ENCODE results near the gene DSTN. TPM values are rescaled to one million over a fixed set of nuclear protein-coding genes. Genes with fewer than 3 reads are reported as not detected.

The DSTN gene
- total RNA-seq, 4 donors from 2014 or later: 79.2 to 128 (median 88.5) TPM

DNA sequence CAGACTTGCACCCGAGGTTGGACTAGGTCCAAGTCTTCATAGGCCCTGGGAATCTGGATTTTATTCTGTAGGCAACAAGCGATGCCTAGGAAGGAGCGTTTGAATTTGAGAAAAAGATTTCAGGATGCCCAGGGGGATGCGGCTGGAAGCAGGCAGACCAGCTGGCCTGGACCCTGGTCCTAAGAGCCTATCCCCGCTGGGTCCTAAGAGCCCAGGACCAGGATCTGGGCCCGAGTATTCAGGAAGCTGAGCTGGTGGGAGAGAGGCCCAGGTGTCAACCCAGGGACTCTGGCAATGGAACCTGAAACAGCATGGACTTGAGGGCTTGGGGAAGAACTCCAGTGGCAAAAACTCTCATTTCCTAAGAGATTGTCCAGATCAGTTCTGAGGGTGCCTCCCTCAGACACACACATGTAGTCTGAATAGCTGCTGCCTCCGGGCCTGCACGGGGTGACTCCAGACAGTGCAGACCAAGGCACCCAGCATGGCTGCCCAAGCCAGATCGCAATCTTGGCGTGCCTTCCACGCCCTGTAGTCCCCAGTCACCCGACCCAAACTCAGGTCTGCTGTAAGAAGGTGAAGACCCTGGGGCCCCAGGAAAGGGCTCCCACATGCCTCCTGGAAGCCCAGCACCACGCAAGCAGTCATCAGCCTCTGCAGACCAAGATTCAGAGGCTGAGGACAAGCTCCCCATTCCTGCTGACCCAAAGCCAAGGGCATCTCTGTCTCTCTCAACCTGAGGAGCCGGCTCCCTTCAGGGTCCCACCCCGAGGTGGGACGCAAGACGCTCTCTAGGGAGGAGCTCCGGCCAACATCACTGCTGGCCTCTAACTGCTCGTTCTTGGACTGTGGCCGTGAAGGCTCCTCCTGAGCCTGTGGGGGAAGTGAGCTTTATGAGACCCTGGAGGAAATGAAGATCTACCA, 77.8 kb downstream of the DSTN start:
- intact Hi-C loops (cut with DNase I; ENCODE audit: low total_unique reads) (no loop called here), in situ Hi-C loops (cut with MboI; ENCODE audit: low sequenced_read_pairs in 4 of 4) (no loop called here)
- H3K36me3 ChIP-seq: no peaks in the 10 kb centered on the region
- DNase-seq (peak in 1 of 2 donors; percentile 11), ATAC-seq (no peak)
- peaks cover 50 to 55% of the 10 kb centered on the region in 2 donors for H3K4me1 ChIP-seq
- H3K4me3 ChIP-seq: no peak overlapping the region
- no peaks in the 10 kb centered on the region for H3K27me3 ChIP-seq
- H3K27ac ChIP-seq: peak overlapping the region in 2 of 4 donors; percentile 33 to 44
- H3K9me3 ChIP-seq: no peaks in the 10 kb centered on the region
- TF ChIP-seq, protein P1, sequence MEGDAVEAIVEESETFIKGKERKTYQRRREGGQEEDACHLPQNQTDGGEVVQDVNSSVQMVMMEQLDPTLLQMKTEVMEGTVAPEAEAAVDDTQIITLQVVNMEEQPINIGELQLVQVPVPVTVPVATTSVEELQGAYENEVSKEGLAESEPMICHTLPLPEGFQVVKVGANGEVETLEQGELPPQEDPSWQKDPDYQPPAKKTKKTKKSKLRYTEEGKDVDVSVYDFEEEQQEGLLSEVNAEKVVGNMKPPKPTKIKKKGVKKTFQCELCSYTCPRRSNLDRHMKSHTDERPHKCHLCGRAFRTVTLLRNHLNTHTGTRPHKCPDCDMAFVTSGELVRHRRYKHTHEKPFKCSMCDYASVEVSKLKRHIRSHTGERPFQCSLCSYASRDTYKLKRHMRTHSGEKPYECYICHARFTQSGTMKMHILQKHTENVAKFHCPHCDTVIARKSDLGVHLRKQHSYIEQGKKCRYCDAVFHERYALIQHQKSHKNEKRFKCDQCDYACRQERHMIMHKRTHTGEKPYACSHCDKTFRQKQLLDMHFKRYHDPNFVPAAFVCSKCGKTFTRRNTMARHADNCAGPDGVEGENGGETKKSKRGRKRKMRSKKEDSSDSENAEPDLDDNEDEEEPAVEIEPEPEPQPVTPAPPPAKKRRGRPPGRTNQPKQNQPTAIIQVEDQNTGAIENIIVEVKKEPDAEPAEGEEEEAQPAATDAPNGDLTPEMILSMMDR (IDR thresholded peaks at IDR 0.05 in 4 of 5, conservative IDR thresholded peaks at IDR 0.05 in 1 of 5): no peak
- TF ChIP-seq POLR2A (IDR thresholded peaks at IDR 0.05): no peak

DNA sequence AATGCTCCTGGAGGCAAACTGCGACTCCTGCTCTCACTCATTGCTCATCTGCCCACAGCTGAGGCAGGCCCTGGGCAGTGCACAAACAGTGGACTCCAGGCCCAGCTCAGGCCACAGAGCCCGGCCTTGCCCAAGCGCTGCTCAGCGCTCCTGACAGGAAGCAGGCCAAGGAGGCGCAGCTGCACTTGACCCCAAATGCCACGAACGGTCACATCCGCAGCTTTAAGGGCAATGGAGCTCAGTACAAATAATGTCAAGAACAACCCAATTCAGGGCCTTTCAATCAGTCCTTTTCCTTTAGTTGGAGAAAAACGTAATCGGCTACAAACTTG, 78.4 kb downstream of the DSTN start:
- Histone ChIP-seq H3K36me3 (no peaks in the 10 kb centered on the region), H3K4me3 (no peak overlapping the region), H3K4me1 (peaks cover 43 to 49% of the 10 kb centered on the region in 2 donors), H3K27ac (peak overlapping the region in 1 of 4 donors; percentile 44), H3K9me3 (no peaks in the 10 kb centered on the region), H3K27me3 (no peaks in the 10 kb centered on the region)
- intact Hi-C loops (cut with DNase I; ENCODE audit: low total_unique reads) (no loop called here), in situ Hi-C loops (cut with MboI; ENCODE audit: low sequenced_read_pairs in 4 of 4) (no loop called here)
- no peak for TF ChIP-seq POLR2A (IDR thresholded peaks at IDR 0.05)
- TF ChIP-seq, protein P1 (IDR thresholded peaks at IDR 0.05 in 4 of 5, conservative IDR thresholded peaks at IDR 0.05 in 1 of 5): no peak
- ATAC-seq (no peak), DNase-seq (no peak)

DNA sequence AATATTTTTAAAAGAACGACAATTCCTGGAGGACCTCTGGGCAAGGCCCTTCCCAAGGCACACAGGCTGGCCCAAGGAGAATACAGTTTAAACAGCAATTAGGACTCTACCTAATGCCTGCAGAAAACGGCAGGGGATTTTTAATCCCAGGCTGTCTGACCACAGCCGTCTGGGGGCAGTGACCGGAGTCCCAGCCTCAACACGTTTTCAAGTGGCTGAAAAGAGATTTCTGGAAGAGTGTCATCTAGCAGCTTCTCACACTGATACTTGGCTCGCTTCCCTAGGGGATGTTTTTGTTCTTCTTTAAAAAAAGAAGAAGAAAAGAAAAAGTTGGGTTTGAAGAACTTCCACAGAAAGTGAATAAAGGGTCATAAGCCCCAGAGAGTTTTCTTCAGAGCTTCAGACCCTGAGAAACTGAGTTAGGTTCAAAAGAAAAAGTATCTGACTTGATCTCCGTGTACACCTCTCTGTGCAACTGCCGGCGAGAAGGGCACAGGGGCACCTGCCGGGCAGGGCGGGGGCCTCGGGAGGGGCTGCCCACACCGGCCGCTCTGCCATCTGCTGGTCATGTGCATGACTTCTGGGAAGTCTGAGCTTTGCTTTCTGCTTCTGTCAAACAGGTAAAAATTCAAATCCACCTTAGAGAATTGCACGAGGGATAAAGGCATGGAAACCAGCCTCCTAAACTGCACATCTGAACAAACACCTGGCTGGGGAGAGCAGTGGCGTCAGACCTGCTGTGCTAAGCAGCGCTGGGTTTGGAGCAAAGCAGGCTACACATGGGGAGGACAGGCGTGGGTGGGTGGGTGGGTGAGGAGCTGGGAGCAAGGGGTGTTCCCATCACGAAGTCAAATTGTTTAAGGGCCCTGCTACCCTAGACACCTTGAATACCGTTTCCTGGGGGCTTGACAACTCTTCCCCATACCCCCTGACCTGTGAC, 79.2 kb downstream of the DSTN start:
- DNase-seq (peak in 1 of 2 donors; percentile 16), ATAC-seq (no peak)
- H3K27ac ChIP-seq: peak overlapping the region in 2 of 4 donors; percentile 21 to 38
- intact Hi-C loops (cut with DNase I; ENCODE audit: low total_unique reads) (no loop called here), in situ Hi-C loops (cut with MboI; ENCODE audit: low sequenced_read_pairs in 4 of 4) (no loop called here)
- no peaks in the 10 kb centered on the region for H3K27me3 ChIP-seq
- TF ChIP-seq, protein P1 (IDR thresholded peaks at IDR 0.05 in 4 of 5, conservative IDR thresholded peaks at IDR 0.05 in 1 of 5): peak in 1 of 5 experiments; percentile 30
- no peak for TF ChIP-seq POLR2A (IDR thresholded peaks at IDR 0.05)
- H3K36me3 ChIP-seq: no peaks in the 10 kb centered on the region
- H3K4me1 ChIP-seq: peaks cover 38 to 43% of the 10 kb centered on the region in 2 donors
- H3K9me3 ChIP-seq: no peaks in the 10 kb centered on the region
- no peak overlapping the region for H3K4me3 ChIP-seq

DNA sequence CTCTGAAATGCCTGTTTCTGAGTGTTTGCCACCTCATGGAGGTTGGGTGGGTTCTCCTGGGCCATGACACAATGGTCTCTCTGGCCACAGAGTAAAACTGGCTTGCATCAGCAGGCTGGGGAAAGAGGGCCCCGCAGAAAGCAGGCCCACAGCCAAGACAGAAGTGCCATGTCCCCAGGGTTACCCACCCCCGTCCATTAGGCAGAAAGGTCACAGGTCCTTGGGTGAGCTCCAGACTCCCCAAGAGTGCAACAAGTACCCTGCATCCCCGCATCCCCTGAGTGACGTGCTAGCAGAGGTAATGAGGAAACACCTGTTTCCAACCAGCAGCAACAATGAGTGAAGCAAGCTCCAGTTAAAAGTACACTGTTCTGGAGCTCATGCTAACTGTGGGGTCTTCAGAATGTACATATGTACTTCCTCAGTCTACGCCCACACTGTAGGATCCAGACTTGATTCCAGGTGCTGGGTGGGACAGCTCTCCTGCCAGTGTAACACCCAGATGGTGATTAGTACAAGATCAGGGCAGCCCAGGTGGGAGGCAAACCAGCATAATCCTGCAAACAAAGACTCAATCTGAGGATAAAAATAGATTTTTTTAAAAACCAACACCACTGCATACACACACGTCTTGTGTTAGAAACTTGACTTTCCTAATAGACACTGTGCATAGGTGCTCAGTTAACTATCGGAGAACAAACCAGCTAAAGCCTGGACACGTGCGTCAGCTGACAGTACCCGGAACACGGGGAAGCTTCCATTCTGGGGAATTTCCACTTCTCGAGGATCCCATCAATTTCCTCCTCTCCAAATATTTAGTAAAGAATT, 80.6 kb downstream of the DSTN start:
- no peak for TF ChIP-seq POLR2A (IDR thresholded peaks at IDR 0.05)
- TF ChIP-seq, protein P1 (IDR thresholded peaks at IDR 0.05 in 4 of 5, conservative IDR thresholded peaks at IDR 0.05 in 1 of 5): no peak
- intact Hi-C loops (cut with DNase I; ENCODE audit: low total_unique reads): no loop called here
- in situ Hi-C loops (cut with MboI; ENCODE audit: low sequenced_read_pairs in 4 of 4): loop anchor here in 1 of 4 donors (25.0 kb wide), 1 partner anchor 112 kb away; no protein-coding TSS in a partner anchor
- H3K4me1 ChIP-seq: peaks cover 37 to 38% of the 10 kb centered on the region in 2 donors
- H3K9me3 ChIP-seq: no peaks in the 10 kb centered on the region
- DNase-seq (no peak), ATAC-seq (no peak)
- no peaks in the 10 kb centered on the region for H3K27me3 ChIP-seq
- no peaks in the 10 kb centered on the region for H3K36me3 ChIP-seq
- H3K4me3 ChIP-seq: no peak overlapping the region
- peak overlapping the region in 1 of 4 donors; percentile 7 for H3K27ac ChIP-seq
